Upper lobe of left lung (tissue), 6 donors: ENCODE data around the gene IPCEF1. TPM values are rescaled to one million over a fixed set of nuclear protein-coding genes. Genes with fewer than 3 reads are reported as not detected.
A peak's percentile ranks its signal among the peaks of the same experiment; 100 is the strongest.

Source experiments
- ATAC-seq, 2 donors: fragments of 200-7000 bp; cut with Tn5 transposase; one replicate each; pipeline ENCODE4 v1.9.1; 2022; ENCODE audit warnings: mild to moderate bottlenecking in 2 of 2, moderate library complexity in 2 of 2; ENCODE audit not compliant: low FRiP score in 2 of 2
- DNase-seq, 2 donors: peaks; one replicate each; pipeline ENCODE4 v3.0.0-alpha.2; 2019 to 2020
- H3K27ac ChIP-seq, 4 donors: fragments of 200-600 bp; sonication (generic); one replicate each; pipeline ENCODE4 v1.5.1; 2016 to 2019
- H3K27me3 ChIP-seq, 4 donors: fragments of 200-600 bp; sonication (generic); one replicate each; pipeline ENCODE4 v1.5.1; 2017 to 2019
- H3K36me3 ChIP-seq, 4 donors: fragments of 200-600 bp; sonication (generic); one replicate each; pipeline ENCODE4 v1.5.1; 2016 to 2019
- H3K4me1 ChIP-seq, 4 donors: fragments of 200-600 bp; sonication (generic); one replicate each; pipeline ENCODE4 v1.5.1; 2018 to 2019
- H3K4me3 ChIP-seq, 4 donors: fragments of 200-600 bp; sonication (generic); one replicate each; pipeline ENCODE4 v1.5.1; 2017 to 2019; ENCODE audit warnings: mild to moderate bottlenecking in 2 of 4, moderate library complexity in 1 of 4
- H3K9me3 ChIP-seq, 4 donors: fragments of 200-600 bp; sonication (generic); one replicate each; pipeline ENCODE4 v1.5.1; 2018 to 2019
- EP300 ChIP-seq, 4 donors: sonication (generic); formaldehyde crosslinking; IDR thresholded peaks; one replicate each; pipeline ENCODE4 v1.5.1; 2017; ENCODE audit warnings: antibody characterized with exemption in 4 of 4, control low read depth in 2 of 4
- POLR2A ChIP-seq, 4 donors: fragments of 450-650 bp; IDR thresholded peaks; one replicate each; pipeline ENCODE4 v1.5.1; 2016 to 2017; ENCODE audit warnings: antibody characterized with exemption in 4 of 4, mild to moderate bottlenecking in 2 of 4
- POLR2AphosphoS5 ChIP-seq, 2 donors: sonication (generic); formaldehyde crosslinking; IDR thresholded peaks; one replicate each; pipeline ENCODE4 v1.5.1; 2017; ENCODE audit warnings: antibody characterized with exemption in 2 of 2
- WGBS, 2 donors: methylation state at CpG; one replicate each; pipeline ENCODE4 v1.1.5; 2017 to 2018; 5-methylcytosine and 5-hydroxymethylcytosine counted together
- total RNA-seq, 6 donors: library from RNA; depleted of rRNA in 4 of 6; stranded (reverse); fragments of >200 nt in 4 of 6; gene quantifications; one replicate each; pipeline versions ENCODE4 v1.1.0 to v1.2.1, GENCODE V29; 2016 to 2021
- TF ChIP-seq, protein P1 (sequence below), 6 experiments: fragments of 450-650 bp in 4 of 6; fragments of 200-600 bp in 2 of 6; sonication (generic) in 2 of 6; IDR thresholded peaks; one replicate each; pipeline ENCODE4 v1.5.1; 2016 to 2019; ENCODE audit warnings: antibody characterized with exemption in 6 of 6
- donor health status: DM: no; HTN: no; CAD: no; lungs with moderate emphysema.
- donor health status: DM: no; HTN: yes; CAD: no; lungs with severe emphysema.

The IPCEF1 gene
- total RNA-seq, 6 donors from 2014 or later, result 1.0 to 5.5 (median 4.0) TPM

DNA sequence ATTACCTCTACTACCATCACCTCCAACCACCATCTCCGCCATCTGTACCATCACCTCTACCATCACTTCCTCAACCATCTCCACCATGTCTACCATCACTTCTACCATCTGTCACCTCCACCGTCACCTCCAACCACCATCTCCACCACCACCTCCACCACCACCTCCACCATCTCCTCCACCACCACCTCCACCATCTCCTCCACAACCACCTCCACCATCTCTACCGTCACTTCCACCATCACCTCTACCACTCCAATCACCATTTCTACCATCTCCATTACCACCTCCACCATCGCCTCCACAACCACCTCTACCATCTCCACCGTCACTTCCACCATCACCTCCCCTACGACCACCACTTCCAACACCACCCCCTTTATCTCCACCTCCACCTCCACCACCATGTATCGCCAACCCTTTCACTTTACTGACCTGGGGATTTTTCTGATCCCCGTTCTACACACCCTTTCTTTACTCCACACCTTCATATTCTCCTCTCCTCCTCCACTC lies 2.3 kb downstream of the IPCEF1 start:
- Histone ChIP-seq H3K27me3 (no peaks in the 10 kb centered on the region), H3K4me3 (no peak overlapping the region), H3K27ac (peak overlapping the region in 3 of 4 donors; percentile 8 to 54 (median 22)), H3K4me1 (peaks cover 3 to 15% (median 13%) of the 10 kb centered on the region in 4 donors), H3K36me3 (no peaks in the 10 kb centered on the region), H3K9me3 (no peaks in the 10 kb centered on the region)
- ATAC-seq (peak in 1 of 2 donors; percentile 35), DNase-seq (no peak)
- WGBS, 2 donors, result 83 to 86% methylated on average over 8 of the region's 8 CpGs
- no peak for TF ChIP-seq EP300 (IDR thresholded peaks at IDR 0.05)
- no peak for TF ChIP-seq POLR2A (IDR thresholded peaks at IDR 0.05)
- no peak for TF ChIP-seq POLR2AphosphoS5 (IDR thresholded peaks at IDR 0.05)
- TF ChIP-seq, protein P1, sequence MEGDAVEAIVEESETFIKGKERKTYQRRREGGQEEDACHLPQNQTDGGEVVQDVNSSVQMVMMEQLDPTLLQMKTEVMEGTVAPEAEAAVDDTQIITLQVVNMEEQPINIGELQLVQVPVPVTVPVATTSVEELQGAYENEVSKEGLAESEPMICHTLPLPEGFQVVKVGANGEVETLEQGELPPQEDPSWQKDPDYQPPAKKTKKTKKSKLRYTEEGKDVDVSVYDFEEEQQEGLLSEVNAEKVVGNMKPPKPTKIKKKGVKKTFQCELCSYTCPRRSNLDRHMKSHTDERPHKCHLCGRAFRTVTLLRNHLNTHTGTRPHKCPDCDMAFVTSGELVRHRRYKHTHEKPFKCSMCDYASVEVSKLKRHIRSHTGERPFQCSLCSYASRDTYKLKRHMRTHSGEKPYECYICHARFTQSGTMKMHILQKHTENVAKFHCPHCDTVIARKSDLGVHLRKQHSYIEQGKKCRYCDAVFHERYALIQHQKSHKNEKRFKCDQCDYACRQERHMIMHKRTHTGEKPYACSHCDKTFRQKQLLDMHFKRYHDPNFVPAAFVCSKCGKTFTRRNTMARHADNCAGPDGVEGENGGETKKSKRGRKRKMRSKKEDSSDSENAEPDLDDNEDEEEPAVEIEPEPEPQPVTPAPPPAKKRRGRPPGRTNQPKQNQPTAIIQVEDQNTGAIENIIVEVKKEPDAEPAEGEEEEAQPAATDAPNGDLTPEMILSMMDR (IDR thresholded peaks at IDR 0.05), result no peak

DNA sequence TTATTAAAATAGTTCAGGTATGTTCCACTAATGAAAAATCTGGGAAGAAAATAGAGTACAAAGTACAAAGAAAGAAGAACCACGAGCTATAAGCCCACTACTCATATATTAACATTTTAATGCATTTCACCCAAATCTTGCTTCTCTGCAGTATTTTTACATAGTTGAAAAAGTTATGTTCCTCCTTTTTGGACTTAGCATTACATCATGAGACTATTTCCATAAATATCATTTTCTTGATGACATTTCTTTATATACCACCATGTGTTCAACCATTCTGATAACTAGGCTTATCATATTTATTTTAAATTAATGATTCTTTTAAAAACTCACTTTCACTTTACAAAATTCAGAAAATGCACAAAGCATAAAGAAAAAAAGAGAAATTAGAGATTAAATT lies 3.0 kb downstream of the IPCEF1 start:
- ATAC-seq (no peak), DNase-seq (no peak)
- H3K27ac ChIP-seq, result no peak overlapping the region
- H3K27me3 ChIP-seq, result no peaks in the 10 kb centered on the region
- peaks cover 3 to 14% (median 8%) of the 10 kb centered on the region in 4 donors for H3K4me1 ChIP-seq
- WGBS, 2 donors, result 70 to 87% methylated on average over 1 of the region's 1 CpG
- H3K4me3 ChIP-seq, result no peak overlapping the region
- H3K36me3 ChIP-seq, result no peaks in the 10 kb centered on the region
- TF ChIP-seq POLR2A (IDR thresholded peaks at IDR 0.05) (no peak), POLR2AphosphoS5 (IDR thresholded peaks at IDR 0.05) (no peak), EP300 (IDR thresholded peaks at IDR 0.05) (no peak)
- TF ChIP-seq, protein P1 (IDR thresholded peaks at IDR 0.05), result no peak
- no peaks in the 10 kb centered on the region for H3K9me3 ChIP-seq

DNA sequence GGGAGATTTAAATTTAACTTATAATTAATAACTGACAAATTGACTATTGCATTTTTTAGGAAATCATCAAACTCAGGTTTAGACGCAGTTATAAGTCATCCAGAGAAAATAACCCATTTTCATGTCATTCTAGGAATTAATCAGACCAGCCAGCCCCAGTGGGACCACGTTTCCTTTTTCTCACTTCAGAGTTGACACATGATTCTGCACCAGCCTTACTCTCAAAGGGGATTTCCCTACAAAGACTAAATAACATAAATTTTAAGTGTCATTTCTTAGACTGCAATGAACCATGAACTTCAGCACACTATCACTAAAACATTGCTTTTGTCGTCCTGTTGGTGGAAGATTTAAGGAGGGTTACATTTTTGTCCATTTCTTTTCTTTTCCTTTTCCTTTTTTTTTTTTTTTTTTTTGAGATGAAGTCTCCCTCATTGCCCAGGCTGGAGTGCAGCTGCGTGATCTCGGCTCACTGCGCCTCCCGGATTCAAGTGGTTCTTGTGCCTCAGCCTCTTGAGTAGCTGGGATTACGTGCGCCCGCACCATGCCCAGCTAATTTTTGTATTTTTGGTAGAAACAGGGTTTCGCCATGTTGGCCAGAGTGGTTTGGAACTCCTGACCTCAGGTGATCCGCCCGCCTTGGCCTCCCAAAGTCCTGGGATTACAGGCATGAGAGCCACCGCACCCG lies 3.6 kb downstream of the IPCEF1 start:
- H3K27ac ChIP-seq, result no peak overlapping the region
- 55 to 72% methylated on average over 15 of the region's 15 CpGs for WGBS, 2 donors
- H3K4me3 ChIP-seq, result no peak overlapping the region
- no peaks in the 10 kb centered on the region for H3K27me3 ChIP-seq
- TF ChIP-seq POLR2A (IDR thresholded peaks at IDR 0.05), result no peak
- H3K9me3 ChIP-seq, result no peaks in the 10 kb centered on the region
- H3K36me3 ChIP-seq, result no peaks in the 10 kb centered on the region
- ATAC-seq (no peak), DNase-seq (peak in 1 of 2 donors; percentile 46)
- H3K4me1 ChIP-seq, result peaks cover 3 to 14% (median 8%) of the 10 kb centered on the region in 4 donors

DNA sequence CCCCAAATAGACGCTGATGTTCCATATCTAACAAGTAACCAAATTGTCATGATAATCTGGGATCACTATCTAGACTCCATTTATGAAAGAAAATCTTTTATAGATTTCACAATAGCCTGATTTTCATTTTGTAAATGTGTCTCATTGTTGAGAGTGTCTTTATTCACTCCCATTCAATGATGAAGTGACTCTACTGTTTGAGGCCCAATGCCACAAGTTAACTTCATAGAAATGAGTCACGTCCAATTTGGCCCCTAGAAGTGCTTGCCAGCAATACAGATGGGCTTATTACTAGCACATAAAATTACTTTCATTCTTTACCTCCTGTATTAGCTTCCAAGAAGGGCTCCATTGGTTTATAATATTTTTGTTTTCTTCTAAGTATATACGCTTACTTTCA lies 6.3 kb downstream of the IPCEF1 start:
- no peak for TF ChIP-seq POLR2A (IDR thresholded peaks at IDR 0.05)
- no peak for TF ChIP-seq POLR2AphosphoS5 (IDR thresholded peaks at IDR 0.05)
- TF ChIP-seq, protein P1 (IDR thresholded peaks at IDR 0.05), result no peak
- no peak for TF ChIP-seq EP300 (IDR thresholded peaks at IDR 0.05)
- H3K4me3 ChIP-seq, result no peak overlapping the region
- 88 to 89% methylated on average over 3 of the region's 3 CpGs for WGBS, 2 donors
- ATAC-seq (no peak), DNase-seq (no peak)
- H3K4me1 ChIP-seq, result peaks cover 3 to 7% (median 5%) of the 10 kb centered on the region in 4 donors
- no peaks in the 10 kb centered on the region for H3K9me3 ChIP-seq
- H3K27ac ChIP-seq, result no peak overlapping the region
- no peaks in the 10 kb centered on the region for H3K27me3 ChIP-seq
- H3K36me3 ChIP-seq, result no peaks in the 10 kb centered on the region

DNA sequence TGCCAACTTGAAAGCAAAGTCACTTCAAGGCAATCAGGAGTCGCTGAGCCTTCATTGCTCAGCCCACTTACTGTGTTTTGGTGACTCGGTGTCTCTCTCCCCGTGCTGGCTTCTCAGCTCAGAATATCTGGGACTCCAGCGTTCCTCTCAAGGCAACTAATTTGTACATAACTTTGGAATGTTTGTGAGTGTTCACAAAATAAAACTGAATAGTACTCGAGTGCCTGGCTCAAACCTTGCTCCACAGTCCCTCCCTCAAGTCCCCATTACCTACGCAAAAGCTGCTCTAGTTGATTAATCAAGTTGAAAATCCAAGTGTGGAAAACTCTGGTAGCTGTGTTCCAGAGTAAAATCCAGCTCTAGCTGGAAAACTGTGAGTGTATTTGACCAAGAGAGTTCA lies 8.6 kb downstream of the IPCEF1 start:
- Histone ChIP-seq H3K9me3 (no peaks in the 10 kb centered on the region), H3K4me1 (peaks cover 0 to 4% (median 1%) of the 10 kb centered on the region in 4 donors), H3K27me3 (no peaks in the 10 kb centered on the region), H3K27ac (peak overlapping the region in 2 of 4 donors; percentile 9 to 12), H3K4me3 (no peak overlapping the region), H3K36me3 (no peaks in the 10 kb centered on the region)
- DNase-seq, result peak in 1 of 2 donors; percentile 31
- 64 to 83% methylated on average over 6 of the region's 6 CpGs for WGBS, 2 donors
- TF ChIP-seq EP300 (IDR thresholded peaks at IDR 0.05), result no peak
- TF ChIP-seq POLR2A (IDR thresholded peaks at IDR 0.05), result no peak
- no peak for TF ChIP-seq POLR2AphosphoS5 (IDR thresholded peaks at IDR 0.05)
- TF ChIP-seq, protein P1 (IDR thresholded peaks at IDR 0.05), result no peak
- peak; percentile 29 to 70 for ATAC-seq
